ENCODE data around the gene CMTM7.

Gene CMTM7

GRCh38 chr3:32414522-32415202 is 23.0 kb downstream of the CMTM7 start:
- DNase-seq (ENCODE audit: low read depth), result no peak

- DNase-seq (ENCODE audit: low read depth), result no peak
Observed at GRCh38 chr3:32419742-32420125, 28.1 kb downstream of the CMTM7 start.

GRCh38 chr3:32420126-32421038 is 28.7 kb downstream of the CMTM7 start:
- no peak for DNase-seq (ENCODE audit: low read depth)

- DNase-seq (ENCODE audit: low read depth), result no peak
Observed at GRCh38 chr3:32421185-32421584, 29.5 kb downstream of the CMTM7 start.

GRCh38 chr3:32421991-32422859 is 30.6 kb downstream of the CMTM7 start:
- DNase-seq (ENCODE audit: low read depth), result no peak

GRCh38 chr3:32422943-32423342 is 31.3 kb downstream of the CMTM7 start:
- DNase-seq (ENCODE audit: low read depth), result no peak

GRCh38 chr3:32423534-32423933 is 31.9 kb downstream of the CMTM7 start:
- no peak for DNase-seq (ENCODE audit: low read depth)

GRCh38 chr3:32423956-32424557 is 32.4 kb downstream of the CMTM7 start:
- no peak for DNase-seq (ENCODE audit: low read depth)

GRCh38 chr3:32424581-32425250 is 33.1 kb downstream of the CMTM7 start:
- no peak for DNase-seq (ENCODE audit: low read depth)

- no peak for DNase-seq (ENCODE audit: low read depth)
Observed at GRCh38 chr3:32428092-32429068, 36.7 kb downstream of the CMTM7 start.

- DNase-seq (ENCODE audit: low read depth), result no peak
Observed at GRCh38 chr3:32430900-32431299, 39.2 kb downstream of the CMTM7 start.

- no peak for DNase-seq (ENCODE audit: low read depth)
Observed at GRCh38 chr3:32431481-32431880, 39.8 kb downstream of the CMTM7 start.

- no peak for DNase-seq (ENCODE audit: low read depth)
Observed at GRCh38 chr3:32432045-32432710, 40.5 kb downstream of the CMTM7 start.

GRCh38 chr3:32432711-32433530 is 41.3 kb downstream of the CMTM7 start:
- DNase-seq (ENCODE audit: low read depth), result no peak

GRCh38 chr3:32434206-32434605 is 42.6 kb downstream of the CMTM7 start:
- no peak for DNase-seq (ENCODE audit: low read depth)

GRCh38 chr3:32435911-32436815 is 44.5 kb downstream of the CMTM7 start:
- DNase-seq (ENCODE audit: low read depth), result no peak

- DNase-seq (ENCODE audit: low read depth), result no peak
Observed at GRCh38 chr3:32436816-32437189, 45.1 kb downstream of the CMTM7 start.

- no peak for DNase-seq (ENCODE audit: low read depth)
Observed at GRCh38 chr3:32437896-32438295, 46.2 kb downstream of the CMTM7 start.
